DMS53 treated with DMSO at 0.1 percent for 48 hours (cell line): ENCODE measurements around the gene E2F3.

Experiments
- DNase-seq: peaks from one replicate; lab custom pipeline; 2025; ENCODE audit not compliant: unreplicated experiment; lab: John Stamatoyannopoulos, UW

The E2F3 gene

GRCh38 chr6:20402092-20402341 is 338 bp downstream of the E2F3 start:
- peak; percentile 22 for DNase-seq

GRCh38 chr6:20402342-20403069 is 827 bp downstream of the E2F3 start:
- DNase-seq: peak; percentile 22

GRCh38 chr6:20403070-20403765 is 1.5 kb downstream of the E2F3 start:
- peak; percentile 80 for DNase-seq

- peak; percentile 3 for DNase-seq
Observed at GRCh38 chr6:20403766-20404640, 2.3 kb downstream of the E2F3 start.

- DNase-seq: peak; percentile 49
Observed at GRCh38 chr6:20404641-20405032, 3.0 kb downstream of the E2F3 start.

GRCh38 chr6:20408851-20409250 is 7.2 kb downstream of the E2F3 start:
- DNase-seq: no peak

GRCh38 chr6:20409427-20409971 is 7.8 kb downstream of the E2F3 start:
- no peak for DNase-seq

- no peak for DNase-seq
Observed at GRCh38 chr6:20411544-20411943, 9.9 kb downstream of the E2F3 start.

GRCh38 chr6:20411953-20412681 is 10.4 kb downstream of the E2F3 start:
- DNase-seq: no peak

- DNase-seq: no peak
Observed at GRCh38 chr6:20412682-20413073, 11.0 kb downstream of the E2F3 start.

GRCh38 chr6:20413826-20414225 is 12.1 kb downstream of the E2F3 start:
- no peak for DNase-seq

- DNase-seq: no peak
Observed at GRCh38 chr6:20414711-20415110, 13.0 kb downstream of the E2F3 start.

GRCh38 chr6:20415304-20415703 is 13.6 kb downstream of the E2F3 start:
- DNase-seq: no peak

- DNase-seq: no peak
Observed at GRCh38 chr6:20415712-20416454, 14.2 kb downstream of the E2F3 start.

- DNase-seq: no peak
Observed at GRCh38 chr6:20416567-20417345, 15.1 kb downstream of the E2F3 start.

GRCh38 chr6:20417819-20418218 is 16.1 kb downstream of the E2F3 start:
- DNase-seq: no peak

- DNase-seq: no peak
Observed at GRCh38 chr6:20426177-20427082, 24.8 kb downstream of the E2F3 start.

GRCh38 chr6:20427856-20428255 is 26.2 kb downstream of the E2F3 start:
- no peak for DNase-seq

- DNase-seq: peak; percentile 59
Observed at GRCh38 chr6:20432692-20433091, 31.0 kb downstream of the E2F3 start.
